GM21723 (cell line): ENCODE measurements around the gene RPS6KA2.
A peak's percentile ranks its signal among the peaks of the same experiment; 100 is the strongest.
"Not testable (repeated sequence)": the region's sequence is repeated elsewhere in the genome, so short reads cannot be mapped to it uniquely, and the experiment has no call there.

Experiments used
- ATAC-seq: cut with Tn5 transposase; IDR thresholded peaks from one replicate; pipeline ENCODE4 v1.9.1; 2021; ENCODE audit warnings: mild to moderate bottlenecking, moderate library complexity; ENCODE audit not compliant: unreplicated experiment

The RPS6KA2 gene

GRCh38 chr6:166538297-166539010, 88.6 kb downstream of the RPS6KA2 start:
- no peak for ATAC-seq

GRCh38 chr6:166534658-166535406, 92.2 kb downstream of the RPS6KA2 start:
- no peak for ATAC-seq

GRCh38 chr6:166533205-166533824, 93.7 kb downstream of the RPS6KA2 start:
- no peak for ATAC-seq

- ATAC-seq: no peak
These were observed 94.7 kb downstream of the RPS6KA2 start for GRCh38 chr6:166532302-166532701.

- ATAC-seq: no peak
These were observed 96.6 kb downstream of the RPS6KA2 start for GRCh38 chr6:166530211-166531095.

- no peak for ATAC-seq
These were observed 97.5 kb downstream of the RPS6KA2 start for GRCh38 chr6:166529586-166529985.

- not testable (repeated sequence) for ATAC-seq
These were observed 98.0 kb downstream of the RPS6KA2 start for GRCh38 chr6:166529058-166529457.

- ATAC-seq: no peak
These were observed 99.2 kb downstream of the RPS6KA2 start for GRCh38 chr6:166527849-166528248.

GRCh38 chr6:166526937-166527336, 100.1 kb downstream of the RPS6KA2 start:
- ATAC-seq: no peak

GRCh38 chr6:166525567-166525966, 101.5 kb downstream of the RPS6KA2 start:
- ATAC-seq: no peak

GRCh38 chr6:166523782-166524559, 103.1 kb downstream of the RPS6KA2 start:
- ATAC-seq: no peak

- no peak for ATAC-seq
These were observed 105.9 kb downstream of the RPS6KA2 start for GRCh38 chr6:166520905-166521834.

GRCh38 chr6:166516251-166516884, 110.7 kb downstream of the RPS6KA2 start:
- ATAC-seq: no peak

GRCh38 chr6:166515072-166515810, 111.8 kb downstream of the RPS6KA2 start:
- no peak for ATAC-seq

GRCh38 chr6:166514196-166514595, 112.9 kb downstream of the RPS6KA2 start:
- no peak for ATAC-seq

- peak; percentile 97 for ATAC-seq
These were observed 114.5 kb downstream of the RPS6KA2 start for GRCh38 chr6:166512567-166512966.

- no peak for ATAC-seq
These were observed 115.7 kb downstream of the RPS6KA2 start for GRCh38 chr6:166511316-166511715.

- ATAC-seq: no peak
These were observed 117.9 kb downstream of the RPS6KA2 start for GRCh38 chr6:166509193-166509592.
